Adrenal gland (tissue), 12 donors: ENCODE data around the gene DOCK10. TPM values are rescaled to one million over a fixed set of nuclear protein-coding genes. Genes with fewer than 3 reads are reported as not detected.

ENCODE experiments used
- DNase-seq, 7 donors: peaks; one replicate each; pipeline ENCODE4 v3.0.0-alpha.2; 2019 to 2020
- H3K27ac ChIP-seq, 5 donors: fragments of 200-600 bp; sonication (generic) in 4 of 5; 1 replicate in 3 of 5; 2 replicates in 2 of 5; pipeline versions ENCODE4 v1.5.1 to v1.8.0; 2016 to 2020; ENCODE audit warnings: mild to moderate bottlenecking in 1 of 5
- H3K27me3 ChIP-seq: fragments of 200-600 bp; 2 replicates; pipeline ENCODE4 v1.8.0; 2021
- H3K36me3 ChIP-seq, 2 donors: fragments of 200-600 bp; replicated peaks in 1 of 2; 1 replicate in 1 of 2; 2 replicates in 1 of 2; pipeline versions ENCODE4 v1.5.1 to v1.8.0; 2018 to 2022
- H3K4me1 ChIP-seq, 2 donors: fragments of 200-600 bp; replicated peaks in 1 of 2; 1 replicate in 1 of 2; 2 replicates in 1 of 2; pipeline versions ENCODE4 v1.5.1 to v1.8.0; 2018 to 2021
- H3K4me3 ChIP-seq, 4 donors: fragments of 200-600 bp; sonication (generic) in 3 of 4; one replicate each; pipeline ENCODE4 v1.5.1; 2016 to 2018
- H3K9me3 ChIP-seq, 3 donors: fragments of 200-600 bp; sonication (generic) in 1 of 3; replicated peaks in 1 of 3; 1 replicate in 2 of 3; 2 replicates in 1 of 3; pipeline versions ENCODE4 v1.5.1 to v1.8.0; 2016 to 2021
- CTCF ChIP-seq, 6 experiments: fragments of 450-650 bp in 4 of 6; fragments of 200-600 bp in 2 of 6; sonication (generic) in 1 of 6; IDR thresholded peaks; 1 replicate in 5 of 6; 2 replicates in 1 of 6; pipeline versions ENCODE4 v1.5.1 to v1.8.0; 2016 to 2021; ENCODE audit warnings: antibody characterized with exemption in 6 of 6, mild to moderate bottlenecking in 2 of 6, moderate library complexity in 1 of 6
- POLR2A ChIP-seq, 2 donors: fragments of 450-650 bp; IDR thresholded peaks; one replicate each; pipeline ENCODE4 v1.6.1; 2017; ENCODE audit warnings: antibody characterized with exemption in 2 of 2, mild to moderate bottlenecking in 2 of 2, moderate library complexity in 1 of 2
- WGBS, 4 donors: extraction: QIAGEN DNeasy Blood & Tissue Kit in 2 of 4; methylation state at CpG; one replicate each; pipeline versions ENCODE4 v1.1.5 to v1.1.7; 2013 to 2017; 5-methylcytosine and 5-hydroxymethylcytosine counted together
- intact Hi-C, 2 donors: fragments of 100-400 bp; cut with DNase I; formaldehyde crosslinking; loops; one replicate each; pipeline versions ENCODE4 v1.14.1 to v1.15.0; 2022 to 2023
- polyA plus RNA-seq, 3 donors: library from polyadenylated mRNA; stranded (reverse); fragments of 200-250 nt in 2 of 3; fragments of 350-450 nt in 1 of 3; fragmentation: Illumina TruSeq in 1 of 3; extraction: RNeasy Lipid Tissue Mini Kit (QIAGEN cat#74804) in 1 of 3; gene quantifications; one replicate each; pipeline ENCODE4 v1.2.3, GENCODE V29; 2013 to 2014
- total RNA-seq, 9 donors: library from RNA; depleted of rRNA in 4 of 9; stranded (reverse); fragments of >200 nt in 4 of 9; fragments of 120-200 nt in 1 of 9; fragmentation: NEBNext Ultra II Directional in 1 of 9; extraction: Animal tissue kit (Norgen Biotek cat#: 25700) in 1 of 9; gene quantifications; one replicate each; pipeline versions ENCODE4 v1.1.0 to v1.2.4, GENCODE V29; 2013 to 2023
- donor health status: healthy with polysubstance abuse.
- donor health status: Bipolar disorder and iron deficiency.
- donor health status: DM: yes; HTN: yes; CAD: no.
- donor health status: DM: no; HTN: no; CAD: no.
- donor health status: DM: no; HTN: no; CAD: no.
- donor health status: DM: yes; HTN: yes; CAD: no.

DOCK10 gene
- total and polyA plus RNA-seq, 12 donors, result 6.2 to 40.8 (median 20.0) TPM

GRCh38 chr2:224957540-224958461 is 84.5 kb downstream of the DOCK10 start:
- WGBS, 4 donors, result 78 to 83% (median 80%) methylated on average over 8 of the region's 8 CpGs
- intact Hi-C loops, result no loop called here
- Histone ChIP-seq H3K4me3 (no peak overlapping the region), H3K4me1 (peaks cover 0 to 16% of the 10 kb centered on the region in 2 donors), H3K27me3 (no peaks in the 10 kb centered on the region), H3K36me3 (no peaks in the 10 kb centered on the region), H3K27ac (no peak overlapping the region), H3K9me3 (no peaks in the 10 kb centered on the region)
- no peak for DNase-seq
- TF ChIP-seq POLR2A (IDR thresholded peaks at IDR 0.05) (no peak), CTCF (IDR thresholded peaks at IDR 0.05) (no peak)

GRCh38 chr2:224956706-224957105 is 85.6 kb downstream of the DOCK10 start:
- Histone ChIP-seq H3K4me3 (no peak overlapping the region), H3K9me3 (no peaks in the 10 kb centered on the region), H3K27me3 (no peaks in the 10 kb centered on the region), H3K36me3 (no peaks in the 10 kb centered on the region), H3K27ac (no peak overlapping the region), H3K4me1 (peaks cover 0 to 16% of the 10 kb centered on the region in 2 donors)
- DNase-seq, result no peak
- intact Hi-C loops, result no loop called here
- 81 to 92% (median 88%) methylated on average over 3 of the region's 3 CpGs for WGBS, 4 donors
- TF ChIP-seq CTCF (IDR thresholded peaks at IDR 0.05) (no peak), POLR2A (IDR thresholded peaks at IDR 0.05) (no peak)

GRCh38 chr2:224954980-224955379 is 87.3 kb downstream of the DOCK10 start:
- H3K4me3 ChIP-seq, result no peak overlapping the region
- H3K27ac ChIP-seq, result no peak overlapping the region
- intact Hi-C loops, result no loop called here
- no peaks in the 10 kb centered on the region for H3K36me3 ChIP-seq
- TF ChIP-seq CTCF (IDR thresholded peaks at IDR 0.05), result no peak
- no peak for TF ChIP-seq POLR2A (IDR thresholded peaks at IDR 0.05)
- H3K9me3 ChIP-seq, result no peaks in the 10 kb centered on the region
- no peaks in the 10 kb centered on the region for H3K27me3 ChIP-seq
- no peak for DNase-seq
- H3K4me1 ChIP-seq, result peaks cover 0 to 16% of the 10 kb centered on the region in 2 donors

GRCh38 chr2:224952936-224953657 is 89.2 kb downstream of the DOCK10 start:
- 62 to 76% (median 72%) methylated on average over 6 of the region's 6 CpGs for WGBS, 4 donors
- Histone ChIP-seq H3K27me3 (no peaks in the 10 kb centered on the region), H3K9me3 (no peaks in the 10 kb centered on the region), H3K4me3 (no peak overlapping the region), H3K4me1 (peaks cover 0 to 4% of the 10 kb centered on the region in 2 donors), H3K27ac (no peak overlapping the region), H3K36me3 (no peaks in the 10 kb centered on the region)
- no peak for TF ChIP-seq POLR2A (IDR thresholded peaks at IDR 0.05)
- no peak for TF ChIP-seq CTCF (IDR thresholded peaks at IDR 0.05)
- peak in 1 of 7 donors; percentile 25 for DNase-seq
- intact Hi-C loops, result no loop called here
